Fibroblast of mammary gland (primary cell): ENCODE data around the gene TCF7.

Experiments used
- DNase-seq: peaks from one replicate; pipeline ENCODE4 v3.0.0-alpha.2; 2010; ENCODE audit warnings: low read depth
- H3K4me3 ChIP-seq: 2 replicates; pipeline ENCODE4 v1.5.1; 2011; ENCODE audit warnings: low read depth, mild to moderate bottlenecking, low read length, moderate library complexity; ENCODE audit not compliant: control insufficient read depth
- TF ChIP-seq, protein P1 (sequence below): conservative IDR thresholded peaks from 2 replicates; pipeline ENCODE4 v1.5.1; 2011; ENCODE audit warnings: low read depth, low read length, inconsistent platforms; ENCODE audit not compliant: control insufficient read depth, insufficient read depth

The TCF7 gene

DNA sequence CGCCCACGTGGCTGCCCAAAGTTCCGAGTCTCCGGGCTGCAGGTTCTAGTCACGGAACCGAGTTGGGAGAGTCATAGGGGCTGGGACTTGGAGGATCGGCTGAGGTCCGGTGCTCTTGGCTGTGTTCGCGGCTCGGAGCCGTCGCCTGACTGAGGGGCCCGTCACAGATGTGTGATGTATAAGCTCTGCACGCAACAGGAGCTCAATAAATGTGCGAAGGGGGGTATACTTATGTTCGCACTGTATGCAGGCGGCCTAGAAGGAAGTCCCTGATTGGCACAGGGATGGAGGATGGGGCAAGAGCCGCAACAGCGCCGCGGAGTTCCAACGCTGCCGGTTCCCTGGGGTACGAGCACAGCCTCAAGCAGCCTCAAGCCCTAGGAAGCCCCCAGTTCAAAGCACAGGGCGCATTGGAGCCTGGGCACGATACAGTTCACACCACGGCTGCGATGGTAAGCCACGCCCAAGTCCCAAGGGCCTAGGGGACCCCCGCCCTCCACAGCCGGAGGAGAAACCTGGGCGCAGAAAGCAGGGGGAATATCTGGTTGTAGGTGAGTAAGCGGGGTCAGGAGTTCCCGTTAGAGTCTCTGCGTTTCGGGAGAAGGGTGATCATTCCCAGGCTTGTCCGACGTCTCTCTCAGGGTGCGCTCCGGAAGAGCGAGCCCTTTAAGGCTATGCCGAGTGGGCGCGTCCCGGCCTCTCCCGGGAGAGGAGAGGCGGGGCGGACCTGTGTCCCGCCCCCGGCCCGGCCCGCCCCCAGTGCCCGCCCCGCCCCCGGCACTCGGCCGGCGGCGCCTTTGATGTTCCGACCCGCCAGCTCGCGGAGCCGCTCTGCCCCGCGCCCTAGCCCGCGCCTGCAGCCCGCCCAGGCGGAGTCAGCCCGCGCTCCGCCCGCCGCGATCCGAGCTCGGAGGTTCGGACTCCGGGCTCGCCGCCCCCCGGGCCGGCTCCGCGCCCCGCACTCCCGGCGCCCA, at the start of gene TCF7:
Gene TCF7, plus strand, starts transcription at position 780 of the 974 bp plus-strand sequence. CDS start 226 bp downstream, outside the sequence.
- TF ChIP-seq, protein P1, sequence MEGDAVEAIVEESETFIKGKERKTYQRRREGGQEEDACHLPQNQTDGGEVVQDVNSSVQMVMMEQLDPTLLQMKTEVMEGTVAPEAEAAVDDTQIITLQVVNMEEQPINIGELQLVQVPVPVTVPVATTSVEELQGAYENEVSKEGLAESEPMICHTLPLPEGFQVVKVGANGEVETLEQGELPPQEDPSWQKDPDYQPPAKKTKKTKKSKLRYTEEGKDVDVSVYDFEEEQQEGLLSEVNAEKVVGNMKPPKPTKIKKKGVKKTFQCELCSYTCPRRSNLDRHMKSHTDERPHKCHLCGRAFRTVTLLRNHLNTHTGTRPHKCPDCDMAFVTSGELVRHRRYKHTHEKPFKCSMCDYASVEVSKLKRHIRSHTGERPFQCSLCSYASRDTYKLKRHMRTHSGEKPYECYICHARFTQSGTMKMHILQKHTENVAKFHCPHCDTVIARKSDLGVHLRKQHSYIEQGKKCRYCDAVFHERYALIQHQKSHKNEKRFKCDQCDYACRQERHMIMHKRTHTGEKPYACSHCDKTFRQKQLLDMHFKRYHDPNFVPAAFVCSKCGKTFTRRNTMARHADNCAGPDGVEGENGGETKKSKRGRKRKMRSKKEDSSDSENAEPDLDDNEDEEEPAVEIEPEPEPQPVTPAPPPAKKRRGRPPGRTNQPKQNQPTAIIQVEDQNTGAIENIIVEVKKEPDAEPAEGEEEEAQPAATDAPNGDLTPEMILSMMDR: no peak
- peak; percentile 77 for DNase-seq
- H3K4me3 ChIP-seq: peak within 1 kb of the TSS; percentile 46

DNA sequence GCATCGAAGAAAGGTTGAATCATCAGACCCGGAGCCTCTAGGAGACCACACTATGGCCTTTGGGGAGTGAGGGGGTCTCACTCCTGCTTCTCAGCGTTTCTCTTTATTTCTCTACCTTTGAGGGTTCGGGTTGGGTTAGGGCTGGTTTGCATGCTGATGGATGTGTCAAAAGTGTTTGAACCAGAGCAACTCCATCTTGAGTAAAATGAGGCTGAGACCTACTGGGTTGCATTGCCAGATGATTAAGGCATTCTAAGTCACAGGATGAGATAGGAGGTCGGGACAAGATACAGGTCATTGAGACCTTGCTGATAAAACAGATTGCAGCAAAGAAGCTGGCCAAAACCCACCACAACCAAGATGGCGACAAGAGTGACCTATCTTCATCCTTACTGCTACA, 44.9 kb upstream of the TCF7 start:
- no peak overlapping the region for H3K4me3 ChIP-seq
- TF ChIP-seq, protein P1: no peak
- DNase-seq: no peak

DNA sequence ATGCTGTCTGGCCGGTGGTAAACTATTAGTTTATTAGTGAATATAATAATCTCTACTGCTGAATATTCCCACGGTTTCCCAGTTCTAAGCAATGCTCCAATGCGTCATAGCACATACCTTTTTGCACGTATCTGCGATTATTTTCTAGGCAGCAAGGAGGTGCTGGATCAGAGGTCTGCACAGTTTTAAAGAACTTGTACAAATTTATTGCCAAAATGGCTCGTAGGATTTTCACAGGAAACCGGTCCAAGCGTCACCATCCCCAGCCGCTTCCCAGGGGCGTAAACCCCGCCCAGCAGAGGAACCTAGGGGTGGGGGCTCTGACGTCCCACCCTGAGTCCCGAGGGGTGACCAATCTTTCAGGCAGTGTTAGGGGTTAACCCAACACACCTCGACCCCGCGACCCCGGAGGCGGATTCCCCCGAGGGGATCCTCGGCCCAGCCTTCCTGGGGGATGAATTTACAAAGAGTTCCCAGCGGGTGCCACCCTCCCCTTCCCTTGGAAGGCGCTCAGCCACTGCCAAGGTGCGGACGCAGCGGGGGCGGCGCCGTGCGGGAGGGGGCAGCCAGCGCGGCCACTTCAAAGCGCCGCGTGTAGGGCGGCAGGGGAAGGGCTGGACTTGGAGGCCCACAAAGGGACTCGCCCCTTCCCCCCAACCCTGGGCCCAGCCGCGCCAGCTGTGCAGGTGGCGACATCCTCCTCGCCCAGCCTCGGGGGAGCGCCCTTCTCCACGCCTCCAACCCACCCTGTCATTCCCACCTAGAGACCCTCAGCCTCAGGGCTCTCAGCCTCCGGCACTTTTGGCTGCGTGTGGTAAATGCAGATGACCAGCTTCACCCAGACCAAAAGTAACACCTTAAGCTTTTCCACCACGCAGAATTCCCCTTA, 43.5 kb upstream of the TCF7 start:
- TF ChIP-seq, protein P1: no peak
- peak overlapping the region; percentile 17 for H3K4me3 ChIP-seq
- DNase-seq: peak; percentile 40

DNA sequence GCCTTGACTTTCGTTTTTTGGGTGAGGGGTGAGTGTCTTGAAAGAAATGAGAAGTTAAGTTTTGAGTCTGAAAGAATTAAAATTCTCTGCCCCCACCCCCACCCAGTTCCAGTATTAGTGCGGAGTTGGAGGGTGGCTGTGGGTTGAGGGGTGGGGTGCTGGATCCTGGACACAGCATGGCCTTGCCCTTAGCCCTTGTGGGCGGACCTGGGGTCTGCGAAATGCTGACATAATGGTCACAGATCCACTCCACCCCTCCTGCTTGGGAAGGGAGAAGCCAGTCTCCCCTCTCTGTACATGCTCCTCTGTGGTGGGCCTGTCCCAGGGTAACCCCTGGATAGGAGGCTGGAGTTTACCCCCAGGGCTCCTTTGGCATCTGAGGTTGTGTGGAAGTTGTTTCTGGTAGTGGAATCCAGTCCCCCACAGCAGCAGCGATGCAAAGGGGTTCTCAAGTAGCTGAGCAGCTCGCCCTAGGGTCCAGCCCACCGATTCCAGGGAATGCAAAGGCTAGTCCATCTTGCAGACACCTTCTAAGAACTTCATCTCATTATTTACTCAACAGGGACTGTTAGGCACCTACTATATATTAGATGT, 42.8 kb upstream of the TCF7 start:
- DNase-seq: no peak
- no peak overlapping the region for H3K4me3 ChIP-seq

DNA sequence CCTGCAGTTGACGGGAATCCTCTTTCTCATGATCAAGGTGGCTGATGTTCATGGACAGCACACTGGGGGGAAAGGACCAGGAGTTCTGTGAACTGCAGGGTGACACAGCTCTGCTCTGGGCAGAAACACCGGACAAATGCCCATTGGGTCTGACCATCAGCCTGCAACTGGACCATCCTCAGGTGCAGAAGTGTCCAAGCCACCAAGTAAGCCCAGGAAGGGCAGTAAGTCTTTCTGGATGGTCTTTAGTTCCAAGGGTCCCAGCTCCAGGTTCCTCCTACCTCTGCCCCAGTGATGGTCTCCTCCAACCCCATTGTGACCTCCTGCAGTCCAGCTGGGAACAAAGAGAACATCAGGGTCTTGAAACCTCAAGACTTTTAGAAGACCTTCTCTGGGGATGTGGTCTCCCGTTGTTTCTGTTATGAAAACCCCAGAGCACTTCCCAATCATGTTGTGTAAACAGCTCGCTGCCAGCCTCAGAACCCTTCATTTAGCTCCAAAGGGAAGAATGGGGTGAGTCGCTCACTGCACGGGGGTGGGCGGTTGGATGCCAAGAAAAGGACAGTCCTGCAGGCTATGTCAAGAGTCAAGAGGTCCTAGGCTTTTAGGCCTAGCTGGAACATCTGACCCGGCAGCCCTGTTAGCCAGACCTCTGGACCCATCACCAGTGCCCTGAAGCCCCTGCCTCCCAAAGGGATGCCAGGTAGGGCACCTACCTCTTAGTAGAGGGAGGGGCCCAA, 41.8 kb upstream of the TCF7 start:
- no peak for DNase-seq
- no peak overlapping the region for H3K4me3 ChIP-seq
- TF ChIP-seq, protein P1: no peak

More for the DNA sequence above, 42.8 kb upstream of the TCF7 start:
- TF ChIP-seq, protein P1: no peak

DNA sequence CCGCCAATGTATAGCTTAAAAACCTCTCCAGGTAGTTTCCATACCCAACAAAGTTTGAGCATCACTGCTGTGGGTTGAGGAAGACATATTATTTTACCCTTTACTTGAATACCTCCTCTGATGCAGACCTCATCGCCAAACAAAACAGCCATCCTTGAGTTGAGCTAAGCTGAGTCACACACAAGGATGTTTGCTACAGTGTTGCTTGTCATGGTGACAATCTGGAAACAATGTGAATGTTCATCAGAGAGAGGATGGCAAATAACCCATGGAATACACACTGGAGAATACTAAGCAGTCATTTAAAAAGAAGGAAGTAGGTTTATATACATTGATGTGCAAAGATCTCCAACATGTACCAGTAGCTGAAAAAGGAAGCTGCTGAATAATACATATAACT, 41.1 kb upstream of the TCF7 start:
- no peak overlapping the region for H3K4me3 ChIP-seq
- TF ChIP-seq, protein P1: no peak
- peak; percentile 39 for DNase-seq
